NCI-H526 treated with DMSO at 0.1 percent for 48 hours (cell line): ENCODE data around the gene TEAD4.
A peak's percentile ranks its signal among the peaks of the same experiment; 100 is the strongest.

Experiments
- DNase-seq: peaks from one replicate; lab custom pipeline; 2025; lab: John Stamatoyannopoulos, UW

The TEAD4 gene

GRCh38 chr12:2960996-2961616, 1.9 kb downstream of the TEAD4 start:
- no peak for DNase-seq

DNA sequence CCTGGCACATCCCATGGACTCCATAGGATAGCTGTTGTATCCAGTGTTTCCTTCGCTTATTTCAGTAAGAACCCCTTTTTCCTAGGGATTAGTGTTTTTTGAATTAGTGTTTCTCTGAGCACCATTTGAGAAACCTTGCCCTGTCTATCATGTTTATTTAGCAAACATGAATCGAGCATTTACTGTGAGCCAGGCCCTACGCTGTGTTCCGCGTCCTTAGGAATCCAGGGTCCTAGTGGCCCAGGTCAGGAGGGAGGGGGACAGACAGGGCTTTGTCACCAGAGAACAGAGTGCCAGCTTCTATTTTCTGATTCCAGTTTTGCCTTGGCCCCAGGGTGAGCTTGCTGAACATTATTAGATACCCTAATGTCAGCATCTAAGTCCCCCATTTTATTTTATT, 2.5 kb downstream of the TEAD4 start:
- DNase-seq = no peak

DNA sequence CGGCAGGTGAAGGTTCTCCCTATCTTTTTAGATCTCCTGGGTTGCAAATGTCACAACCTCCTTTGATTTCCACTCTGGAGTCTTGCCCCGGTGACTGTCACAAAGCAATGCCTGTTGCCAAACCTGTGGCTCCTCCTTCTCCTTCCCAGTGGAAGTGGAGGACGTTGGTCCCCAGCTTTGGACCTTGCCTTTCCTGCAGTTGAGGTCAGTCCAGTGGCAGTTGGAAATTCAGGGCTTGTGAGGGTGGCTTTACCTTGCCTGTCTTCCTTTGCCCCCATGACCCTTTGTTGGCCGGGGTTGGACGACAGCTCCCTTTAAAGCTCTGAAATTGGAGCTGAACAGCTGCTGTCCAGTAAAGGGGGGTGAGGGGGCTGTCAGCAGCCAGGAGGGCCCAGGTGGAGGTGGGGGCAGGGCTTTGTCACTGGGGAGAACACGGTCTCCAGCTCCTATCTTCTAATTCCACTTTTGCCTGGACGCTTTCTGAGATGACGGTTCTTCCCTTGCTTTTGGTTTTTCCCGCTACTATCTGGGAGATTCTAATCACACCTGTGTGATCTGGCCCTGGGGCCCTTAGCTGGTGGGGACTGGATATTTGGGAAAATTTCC, 4.1 kb downstream of the TEAD4 start:
- no peak for DNase-seq

GRCh38 chr12:2963760-2964292, 4.6 kb downstream of the TEAD4 start:
- DNase-seq = no peak

DNA sequence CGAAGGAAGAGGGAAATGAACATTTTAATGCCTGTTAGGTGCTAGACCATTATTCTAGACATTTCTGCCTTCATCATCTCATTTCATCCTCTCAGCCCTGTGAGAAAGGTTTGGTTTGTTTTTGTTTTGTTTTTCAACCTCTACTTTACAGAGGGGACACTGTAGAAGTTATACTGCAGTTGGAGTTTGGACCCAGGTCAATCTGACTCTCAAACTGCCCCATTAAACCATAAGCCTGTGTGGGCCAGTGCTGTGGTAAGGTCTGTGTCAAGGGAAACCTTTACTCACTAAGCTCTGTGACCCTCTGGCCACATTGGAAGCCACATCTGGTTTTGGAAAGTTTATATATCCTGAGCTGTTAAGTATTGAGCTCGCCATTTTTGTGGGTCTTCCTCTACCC, 8.5 kb downstream of the TEAD4 start:
- DNase-seq = no peak

DNA sequence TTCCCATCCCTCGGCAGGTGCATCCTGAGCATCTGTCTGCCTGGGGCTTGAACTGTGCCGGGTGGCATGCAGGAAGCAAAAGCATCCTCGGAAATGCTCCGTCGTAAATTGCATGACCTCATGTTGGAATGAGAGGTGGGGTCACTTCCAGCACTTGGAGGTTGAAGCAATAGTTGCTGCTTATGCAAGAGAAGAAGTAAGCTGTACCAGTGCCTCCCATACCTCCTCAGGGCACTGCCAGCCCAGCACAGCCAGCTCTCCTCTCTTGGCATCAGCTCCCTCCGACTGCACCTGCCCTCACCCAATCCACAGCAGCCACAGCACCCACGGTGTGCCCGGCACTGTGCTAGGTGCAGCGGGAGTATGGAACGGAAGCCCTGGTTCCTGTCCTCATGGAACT, 11.5 kb downstream of the TEAD4 start:
- DNase-seq = no peak

DNA sequence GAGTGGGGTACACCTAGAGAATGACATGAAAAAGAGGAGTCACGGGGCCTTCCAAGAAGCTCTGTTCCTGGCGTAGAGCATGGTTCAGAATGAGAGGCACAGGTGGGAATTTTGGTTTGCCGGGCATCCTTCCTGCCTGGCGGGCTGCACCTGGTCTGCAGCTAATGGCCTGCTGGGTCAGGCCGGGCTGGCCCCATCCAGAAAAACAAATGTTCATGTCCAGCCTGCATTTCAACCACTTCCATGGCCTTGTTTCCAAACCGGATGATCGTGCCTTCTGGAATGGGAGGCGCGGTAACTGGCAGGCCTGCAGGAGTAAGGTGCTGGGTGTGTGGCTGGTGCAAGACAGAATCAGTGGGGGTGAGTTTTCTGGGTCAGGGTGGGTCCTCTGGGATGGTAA, 14.4 kb downstream of the TEAD4 start:
- no peak for DNase-seq

- no peak for DNase-seq
These were observed 15.4 kb downstream of the TEAD4 start for GRCh38 chr12:2974560-2974971.

- no peak for DNase-seq
These were observed 17.4 kb downstream of the TEAD4 start for GRCh38 chr12:2976581-2976996.

GRCh38 chr12:2977776-2978175, 18.6 kb downstream of the TEAD4 start:
- no peak for DNase-seq

- DNase-seq = no peak
These were observed 20.6 kb downstream of the TEAD4 start for GRCh38 chr12:2979806-2980205.

DNA sequence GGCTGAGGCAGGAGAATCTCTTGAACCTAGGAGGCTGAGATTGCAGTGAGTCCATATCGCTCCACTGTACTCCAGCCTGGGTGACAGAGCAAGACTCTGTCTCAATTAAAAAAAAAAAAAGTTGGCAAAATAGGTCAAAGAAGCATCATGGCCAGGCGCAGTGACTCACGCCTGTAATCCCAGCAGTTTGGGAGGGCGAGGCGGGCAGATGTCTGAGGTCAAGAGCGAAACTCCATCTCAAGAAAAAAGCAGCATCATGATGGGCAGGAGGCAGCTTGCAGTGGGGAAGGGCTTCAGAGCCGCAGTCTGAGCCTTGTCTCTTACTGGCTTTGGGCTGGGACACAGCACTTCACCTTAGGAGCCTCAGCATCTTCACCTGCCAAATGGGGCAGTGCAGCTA, 21.4 kb downstream of the TEAD4 start:
- DNase-seq = no peak

GRCh38 chr12:2982361-2982760, 23.2 kb downstream of the TEAD4 start:
- no peak for DNase-seq

- DNase-seq = no peak
These were observed 25.1 kb downstream of the TEAD4 start for GRCh38 chr12:2984249-2984648.

DNA sequence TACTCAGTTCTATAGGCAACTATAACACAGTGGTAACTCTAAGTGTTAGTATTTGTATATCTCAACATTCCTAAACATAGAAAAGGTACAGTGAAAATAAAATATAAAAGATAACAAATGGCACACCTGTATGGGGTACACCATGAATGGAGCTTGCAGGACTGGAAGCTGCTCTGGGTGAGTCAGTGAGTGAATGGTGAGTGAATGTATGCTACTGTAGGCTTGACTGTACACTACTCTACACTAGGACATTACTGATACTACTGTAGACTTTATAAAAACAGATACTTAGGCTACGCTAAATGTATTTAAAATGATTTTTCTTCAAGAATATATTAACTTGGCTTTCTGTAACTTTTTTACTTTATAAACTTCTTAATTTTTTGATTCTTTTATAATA, 25.5 kb downstream of the TEAD4 start:
- no peak for DNase-seq

GRCh38 chr12:2986876-2987275, 27.7 kb downstream of the TEAD4 start:
- DNase-seq = no peak

DNA sequence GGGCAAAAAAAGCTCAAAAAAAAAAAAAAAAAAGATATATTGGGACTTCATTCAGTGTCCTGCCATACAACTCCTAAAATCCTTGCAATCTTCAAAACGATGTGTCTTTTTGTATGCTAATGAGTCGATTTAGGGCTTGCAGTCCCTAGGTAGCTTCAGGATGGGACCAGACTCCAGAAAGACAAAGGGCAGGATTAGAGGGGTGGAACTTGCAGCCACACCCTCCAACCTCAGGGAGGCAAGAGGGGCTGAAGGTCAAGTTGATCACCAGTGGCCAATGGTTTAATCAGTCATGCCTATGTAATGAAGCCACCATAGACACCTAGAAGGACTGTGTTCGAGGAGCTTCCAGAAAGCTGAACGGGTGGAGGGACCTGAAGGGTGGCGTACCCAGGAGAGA, 29.3 kb downstream of the TEAD4 start:
- no peak for DNase-seq

- no peak for DNase-seq
These were observed 33.5 kb downstream of the TEAD4 start for GRCh38 chr12:2992724-2993123.

- no peak for DNase-seq
These were observed 38.9 kb downstream of the TEAD4 start for GRCh38 chr12:2997989-2998670.

DNA sequence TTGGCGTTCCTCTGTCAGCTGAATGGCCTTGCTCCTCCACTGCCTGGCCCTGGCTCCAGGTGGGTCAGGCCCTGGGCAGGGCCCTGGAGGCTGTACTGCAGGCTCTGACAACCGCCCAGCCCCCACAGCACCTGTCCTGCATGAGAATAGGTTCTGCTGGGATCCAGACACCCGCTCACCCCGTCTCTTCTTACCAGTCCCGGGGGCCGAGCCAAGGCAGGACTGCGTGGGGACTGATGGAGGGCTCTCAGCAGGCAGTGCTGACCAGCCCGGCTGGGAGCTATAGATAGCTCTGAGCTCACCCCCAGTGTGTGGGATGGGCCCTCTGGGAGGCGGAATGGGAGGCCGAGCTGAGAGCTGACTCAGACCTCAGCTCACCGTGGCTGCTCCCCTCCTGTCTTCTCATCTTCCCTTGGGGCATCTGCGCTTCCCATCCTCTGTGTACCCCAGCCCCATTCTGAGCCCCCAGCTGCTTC, 39.6 kb downstream of the TEAD4 start:
- DNase-seq = peak; percentile 54

- DNase-seq = peak; percentile 91
These were observed 40.2 kb downstream of the TEAD4 start for GRCh38 chr12:2999265-2999841.

DNA sequence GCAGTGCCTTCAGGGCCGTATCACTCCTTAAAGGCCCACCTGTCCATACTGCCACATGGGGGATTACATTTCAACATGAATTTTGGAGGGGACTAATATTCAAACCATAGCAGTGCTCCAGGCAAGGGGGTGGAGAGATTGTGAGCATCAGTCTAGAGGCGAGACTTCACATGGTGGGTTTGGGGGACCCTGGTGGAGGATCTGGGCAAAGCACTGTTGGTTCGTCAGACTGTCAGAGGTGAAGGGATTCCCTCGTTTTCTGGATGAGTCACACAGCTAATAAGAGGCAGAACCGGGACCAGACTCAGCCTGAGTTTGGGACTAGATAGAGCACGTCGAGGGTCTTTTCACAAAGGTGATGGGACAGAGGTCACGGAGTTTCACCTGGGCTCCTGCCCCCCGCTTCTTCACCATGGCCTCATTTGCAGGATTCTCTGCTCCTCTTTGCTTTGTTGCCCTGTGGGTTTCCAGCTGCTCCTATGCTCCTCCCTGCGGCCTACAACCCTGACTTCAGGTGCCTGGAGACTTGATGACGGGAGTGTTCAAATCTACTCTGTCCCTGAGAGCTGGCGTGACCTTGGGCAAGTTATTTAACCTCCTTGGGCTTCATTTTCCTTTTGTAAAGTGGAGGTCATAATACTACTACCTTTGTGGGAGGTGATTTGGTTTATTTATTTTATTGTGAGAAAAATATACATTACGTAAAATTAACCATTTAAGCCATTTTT, 41.5 kb downstream of the TEAD4 start:
- no peak for DNase-seq
